Effector memory CD8-positive, alpha-beta T cell (primary cell): Measurements from ENCODE around the gene SLC24A4.
A peak's percentile ranks its signal among the peaks of the same experiment; 100 is the strongest.

Source experiments
- ATAC-seq: fragments of 150-1000 bp; cut with Tn5 transposase; replicated peaks from 2 replicates; pipeline ENCODE4 v1.10.0; 2021; ENCODE audit warnings: mild to moderate bottlenecking, moderate library complexity
- DNase-seq, 3 experiments: peaks; one replicate each; pipeline ENCODE4 v3.0.0; 2021
- H3K27ac Mint-ChIP-seq, 2 donors: one replicate each; pipeline ENCODE4 v1.8.0; 2022; ENCODE audit warnings: mild to moderate bottlenecking in 2 of 2, mixed read lengths in 2 of 2, moderate library complexity in 2 of 2
- H3K27me3 Mint-ChIP-seq, 2 donors: one replicate each; pipeline ENCODE4 v1.8.0; 2022; ENCODE audit warnings: mixed read lengths in 2 of 2
- H3K36me3 Mint-ChIP-seq: one replicate; pipeline ENCODE4 v1.8.0; 2022; ENCODE audit warnings: mild to moderate bottlenecking, moderate library complexity, mixed read lengths; ENCODE audit not compliant: insufficient read depth
- H3K4me1 Mint-ChIP-seq, 2 donors: one replicate each; pipeline ENCODE4 v1.8.0; 2022; ENCODE audit warnings: low read depth in 2 of 2, mixed read lengths in 2 of 2
- H3K4me3 Mint-ChIP-seq, 2 donors: one replicate each; pipeline ENCODE4 v1.8.0; 2022; ENCODE audit warnings: mild to moderate bottlenecking in 2 of 2, mixed read lengths in 2 of 2, moderate library complexity in 2 of 2
- H3K9me3 Mint-ChIP-seq, 2 donors: one replicate each; pipeline ENCODE4 v1.8.0; 2022; ENCODE audit warnings: mixed read lengths in 2 of 2

Gene SLC24A4

GRCh38 chr14:92441751-92442504 is 119.0 kb downstream of the SLC24A4 start:
- Mint-ChIP-seq H3K4me3 (peak overlapping the region; percentile 64 to 71), H3K27me3 (peaks cover 0 to 8% of the 10 kb centered on the region in 2 donors), H3K27ac (peak overlapping the region; percentile 15 to 18), H3K4me1 (peaks cover 33% of the 10 kb centered on the region in 2 donors), H3K36me3 (no peaks in the 10 kb centered on the region), H3K9me3 (peaks cover 0 to 1% of the 10 kb centered on the region in 2 donors)
- peak; percentile 60 for ATAC-seq
- DNase-seq: no peak

- Mint-ChIP-seq H3K27ac (no peak overlapping the region), H3K36me3 (no peaks in the 10 kb centered on the region), H3K27me3 (peaks cover 0 to 8% of the 10 kb centered on the region in 2 donors), H3K9me3 (no peaks in the 10 kb centered on the region), H3K4me1 (peaks cover 37 to 38% of the 10 kb centered on the region in 2 donors), H3K4me3 (peak overlapping the region in 1 of 2 donors; percentile 64)
- ATAC-seq (no peak), DNase-seq (no peak)
These were observed 120.2 kb downstream of the SLC24A4 start for GRCh38 chr14:92443167-92443566.

DNA sequence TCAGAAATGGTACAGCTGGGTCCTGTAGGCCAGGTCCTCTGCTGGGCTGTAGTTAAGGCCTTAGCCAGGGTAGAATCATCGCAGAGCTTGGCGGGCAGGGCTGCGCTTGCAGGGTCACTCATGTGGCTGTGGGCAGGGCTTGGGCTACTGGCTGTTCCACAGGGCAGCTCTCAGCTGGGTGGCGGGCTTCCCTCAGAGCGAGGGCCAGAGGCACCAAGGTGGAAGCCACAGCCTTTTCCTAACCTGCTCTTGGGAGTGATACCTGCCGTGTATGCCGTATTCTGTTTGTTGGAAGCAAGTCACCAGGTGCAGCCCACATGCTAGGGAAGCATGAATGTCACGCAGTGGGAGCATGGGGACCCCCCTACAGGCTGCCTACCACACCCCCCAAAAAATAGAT is 120.8 kb downstream of the SLC24A4 start:
- Mint-ChIP-seq H3K4me1 (peaks cover 37 to 38% of the 10 kb centered on the region in 2 donors), H3K36me3 (no peaks in the 10 kb centered on the region), H3K9me3 (no peaks in the 10 kb centered on the region), H3K27ac (no peak overlapping the region), H3K27me3 (peaks cover 0 to 8% of the 10 kb centered on the region in 2 donors), H3K4me3 (no peak overlapping the region)
- no peak for DNase-seq
- ATAC-seq: no peak

DNA sequence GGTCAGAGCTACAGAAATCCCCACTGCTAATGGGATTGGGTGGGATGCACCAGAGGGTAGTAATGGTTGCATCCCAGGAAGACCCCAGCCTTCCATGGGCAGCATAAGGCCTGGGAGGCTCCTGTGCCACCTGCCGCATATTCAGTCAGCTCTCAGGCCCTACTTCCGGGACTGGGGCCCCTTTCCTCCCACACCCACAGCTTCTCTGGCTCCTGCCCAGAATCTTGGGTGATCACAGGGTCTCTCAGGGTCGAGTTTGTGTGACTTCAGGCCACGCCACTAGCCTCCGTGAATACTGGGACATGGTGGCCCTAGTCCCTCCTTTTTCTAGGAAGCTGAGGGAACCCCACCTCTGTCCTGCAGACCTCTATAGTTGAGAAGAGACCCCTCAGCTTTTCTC is 123.8 kb downstream of the SLC24A4 start:
- H3K27me3 Mint-ChIP-seq: no peaks in the 10 kb centered on the region
- no peaks in the 10 kb centered on the region for H3K9me3 Mint-ChIP-seq
- ATAC-seq: no peak
- peak overlapping the region in 1 of 2 donors; percentile 21 for H3K27ac Mint-ChIP-seq
- H3K4me3 Mint-ChIP-seq: no peak overlapping the region
- DNase-seq: no peak
- peaks cover 19 to 23% of the 10 kb centered on the region in 2 donors for H3K4me1 Mint-ChIP-seq
- no peaks in the 10 kb centered on the region for H3K36me3 Mint-ChIP-seq

- H3K27ac Mint-ChIP-seq: peak overlapping the region in 1 of 2 donors; percentile 13
These were observed 124.6 kb downstream of the SLC24A4 start for GRCh38 chr14:92447416-92448197.

GRCh38 chr14:92448786-92449185 is 125.8 kb downstream of the SLC24A4 start:
- no peak overlapping the region for H3K4me3 Mint-ChIP-seq
- no peaks in the 10 kb centered on the region for H3K27me3 Mint-ChIP-seq
- DNase-seq (no peak), ATAC-seq (no peak)
- H3K36me3 Mint-ChIP-seq: no peaks in the 10 kb centered on the region
- no peak overlapping the region for H3K27ac Mint-ChIP-seq
- peaks cover 7 to 10% of the 10 kb centered on the region in 2 donors for H3K4me1 Mint-ChIP-seq
- H3K9me3 Mint-ChIP-seq: no peaks in the 10 kb centered on the region

More at GRCh38 chr14:92447416-92448197, 124.6 kb downstream of the SLC24A4 start:
- Mint-ChIP-seq H3K27me3 (no peaks in the 10 kb centered on the region), H3K4me3 (no peak overlapping the region), H3K36me3 (no peaks in the 10 kb centered on the region), H3K4me1 (peaks cover 11 to 14% of the 10 kb centered on the region in 2 donors), H3K9me3 (no peaks in the 10 kb centered on the region)
- ATAC-seq (no peak), DNase-seq (no peak)

GRCh38 chr14:92449404-92450181 is 126.6 kb downstream of the SLC24A4 start:
- no peak for DNase-seq
- H3K4me1 Mint-ChIP-seq: peaks cover 7 to 10% of the 10 kb centered on the region in 2 donors
- no peaks in the 10 kb centered on the region for H3K9me3 Mint-ChIP-seq
- H3K36me3 Mint-ChIP-seq: no peaks in the 10 kb centered on the region
- no peaks in the 10 kb centered on the region for H3K27me3 Mint-ChIP-seq
- no peak overlapping the region for H3K27ac Mint-ChIP-seq
- no peak overlapping the region for H3K4me3 Mint-ChIP-seq
- no peak for ATAC-seq

- Mint-ChIP-seq H3K4me3 (no peak overlapping the region), H3K27me3 (no peaks in the 10 kb centered on the region), H3K9me3 (no peaks in the 10 kb centered on the region), H3K4me1 (peaks cover 7 to 10% of the 10 kb centered on the region in 2 donors), H3K36me3 (no peaks in the 10 kb centered on the region), H3K27ac (peak overlapping the region in 1 of 2 donors; percentile 49)
- ATAC-seq (no peak), DNase-seq (no peak)
These were observed 127.5 kb downstream of the SLC24A4 start for GRCh38 chr14:92450351-92451070.

DNA sequence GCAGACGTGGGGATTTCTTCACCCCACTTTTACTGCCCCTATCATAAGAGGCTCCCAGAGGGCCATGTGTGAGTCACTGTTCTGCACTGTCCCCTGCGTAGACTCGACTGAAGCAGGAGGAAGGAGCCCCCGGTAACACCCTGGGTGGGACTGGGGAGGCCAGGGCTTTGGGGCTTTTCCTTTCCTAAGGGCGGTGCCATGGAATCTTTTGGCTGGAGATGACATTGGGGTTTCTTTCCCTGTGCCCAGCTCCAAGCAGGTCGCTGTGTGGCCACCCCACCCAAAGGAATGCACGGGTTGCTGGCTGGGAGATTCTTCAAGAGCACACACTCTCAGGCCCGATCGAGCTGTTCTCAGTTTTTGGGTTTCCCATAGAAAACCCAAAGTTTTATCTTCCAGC is 128.3 kb downstream of the SLC24A4 start:
- Mint-ChIP-seq H3K4me1 (peaks cover 5 to 8% of the 10 kb centered on the region in 2 donors), H3K9me3 (no peaks in the 10 kb centered on the region), H3K27me3 (no peaks in the 10 kb centered on the region), H3K27ac (peak overlapping the region in 1 of 2 donors; percentile 49), H3K4me3 (no peak overlapping the region), H3K36me3 (no peaks in the 10 kb centered on the region)
- no peak for DNase-seq
- ATAC-seq: no peak

DNA sequence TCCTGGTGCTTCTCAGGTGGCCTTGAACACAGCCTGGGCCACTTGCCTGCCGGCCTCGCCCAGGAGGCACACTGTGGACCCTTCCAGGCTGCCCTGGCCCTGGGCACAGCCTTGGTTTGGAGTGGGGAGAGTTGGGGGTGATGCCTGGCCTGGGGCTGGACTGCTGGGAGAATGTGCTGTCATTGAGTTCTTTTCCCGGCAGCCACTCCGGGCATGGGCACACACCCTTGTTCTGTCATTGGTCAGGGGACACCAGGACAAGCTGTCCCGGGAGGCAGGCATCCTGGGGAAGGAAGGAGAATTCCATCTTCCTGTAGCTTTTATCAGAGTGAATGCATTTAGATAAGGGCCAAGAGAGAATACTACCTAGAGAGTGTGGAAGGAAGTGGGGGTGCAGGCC is 128.8 kb downstream of the SLC24A4 start:
- Mint-ChIP-seq H3K4me3 (no peak overlapping the region), H3K27me3 (no peaks in the 10 kb centered on the region), H3K36me3 (no peaks in the 10 kb centered on the region), H3K4me1 (peaks cover 3 to 5% of the 10 kb centered on the region in 2 donors), H3K9me3 (no peaks in the 10 kb centered on the region), H3K27ac (no peak overlapping the region)
- DNase-seq (no peak), ATAC-seq (no peak)

- H3K27me3 Mint-ChIP-seq: no peaks in the 10 kb centered on the region
- H3K27ac Mint-ChIP-seq: no peak overlapping the region
- DNase-seq (no peak), ATAC-seq (no peak)
- no peaks in the 10 kb centered on the region for H3K9me3 Mint-ChIP-seq
- no peak overlapping the region for H3K4me3 Mint-ChIP-seq
- no peaks in the 10 kb centered on the region for H3K36me3 Mint-ChIP-seq
- H3K4me1 Mint-ChIP-seq: peaks cover 0 to under 1% of the 10 kb centered on the region in 2 donors
These were observed 129.5 kb downstream of the SLC24A4 start for GRCh38 chr14:92452471-92452870.

DNA sequence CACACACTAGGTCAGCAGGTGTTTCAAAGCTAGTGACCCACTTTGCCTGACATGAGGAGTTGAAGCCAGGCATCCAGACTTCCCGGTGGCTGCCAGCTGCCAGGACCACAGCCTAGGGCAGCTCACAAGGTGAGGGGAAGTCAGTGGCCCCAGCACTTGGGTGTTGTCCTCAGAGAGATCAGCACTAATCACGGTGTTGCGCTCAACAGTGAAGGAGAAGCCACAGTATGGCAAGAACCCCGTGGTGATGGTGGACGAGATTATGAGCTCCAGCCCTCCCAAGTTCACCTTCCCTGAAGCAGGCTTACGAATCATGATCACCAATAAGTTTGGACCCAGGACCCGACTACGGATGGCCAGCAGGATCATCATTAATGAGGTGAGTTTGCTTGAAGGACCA is 130.7 kb downstream of the SLC24A4 start:
- no peak for DNase-seq

GRCh38 chr14:92455231-92455630 is 132.3 kb downstream of the SLC24A4 start:
- H3K4me3 Mint-ChIP-seq: no peak overlapping the region
- H3K27me3 Mint-ChIP-seq: no peaks in the 10 kb centered on the region
- H3K36me3 Mint-ChIP-seq: no peaks in the 10 kb centered on the region
- ATAC-seq: no peak
- H3K9me3 Mint-ChIP-seq: no peaks in the 10 kb centered on the region
- DNase-seq: no peak
- no peak overlapping the region for H3K27ac Mint-ChIP-seq
- H3K4me1 Mint-ChIP-seq: peaks cover 1 to 4% of the 10 kb centered on the region in 2 donors

More for the DNA sequence above, 130.7 kb downstream of the SLC24A4 start:
- H3K36me3 Mint-ChIP-seq: no peaks in the 10 kb centered on the region
- ATAC-seq: no peak
- no peak overlapping the region for H3K4me3 Mint-ChIP-seq
- no peaks in the 10 kb centered on the region for H3K9me3 Mint-ChIP-seq
- H3K27ac Mint-ChIP-seq: no peak overlapping the region
- no peaks in the 10 kb centered on the region for H3K27me3 Mint-ChIP-seq
- H3K4me1 Mint-ChIP-seq: no peaks in the 10 kb centered on the region
